Activated CD4-positive, alpha-beta memory T cell treated with anti-CD3 and anti-CD28 coated beads, Interleukin-2, amount 10 ng/mL, durations not matched to agents 7 days and 5 days (primary cell): ENCODE results near the gene RYR3. TPM values are rescaled to one million over a fixed set of nuclear protein-coding genes. Genes with fewer than 3 reads are reported as not detected.
"Not testable (repeated sequence)": the region's sequence is repeated elsewhere in the genome, so short reads cannot be mapped to it uniquely, and the experiment has no call there.

Experiments
- CTCF ChIA-PET: fragments of 350-600 bp; sonication (Branson Sonifier 250); formaldehyde crosslinking; loops from one replicate; lab custom pipeline; 2021; ENCODE audit warnings: antibody characterized with exemption, inconsistent platforms; lab: Charles Lee
- POLR2A ChIA-PET: fragments of 350-600 bp; sonication (Branson Sonifier 250); formaldehyde crosslinking; loops from one replicate; lab custom pipeline; 2021; ENCODE audit warnings: antibody characterized with exemption; lab: Charles Lee
- DNase-seq: peaks from one replicate; pipeline ENCODE4 v3.0.0-alpha.2; 2020
- H3K27ac Mint-ChIP-seq: one replicate; pipeline ENCODE4 v1.8.0; 2021; ENCODE audit warnings: mild to moderate bottlenecking, mixed read lengths
- H3K27me3 Mint-ChIP-seq: one replicate; pipeline ENCODE4 v1.8.0; 2021; ENCODE audit warnings: mixed read lengths
- H3K36me3 Mint-ChIP-seq: one replicate; pipeline ENCODE4 v1.8.0; 2021; ENCODE audit warnings: low read depth, mixed read lengths
- H3K4me1 Mint-ChIP-seq: one replicate; pipeline ENCODE4 v1.8.0; 2021; ENCODE audit warnings: mixed read lengths
- H3K4me3 Mint-ChIP-seq: one replicate; pipeline ENCODE4 v1.8.0; 2021; ENCODE audit warnings: mild to moderate bottlenecking, mixed read lengths
- H3K9me3 Mint-ChIP-seq: one replicate; pipeline ENCODE4 v1.8.0; 2021; ENCODE audit warnings: mixed read lengths
- total RNA-seq, 2 experiments: library from RNA; stranded (reverse); gene quantifications; one replicate each; pipeline ENCODE4 v1.2.3, GENCODE V29; 2021

The RYR3 gene
- total RNA-seq, 2 experiments from 2014 or later = not detected

DNA sequence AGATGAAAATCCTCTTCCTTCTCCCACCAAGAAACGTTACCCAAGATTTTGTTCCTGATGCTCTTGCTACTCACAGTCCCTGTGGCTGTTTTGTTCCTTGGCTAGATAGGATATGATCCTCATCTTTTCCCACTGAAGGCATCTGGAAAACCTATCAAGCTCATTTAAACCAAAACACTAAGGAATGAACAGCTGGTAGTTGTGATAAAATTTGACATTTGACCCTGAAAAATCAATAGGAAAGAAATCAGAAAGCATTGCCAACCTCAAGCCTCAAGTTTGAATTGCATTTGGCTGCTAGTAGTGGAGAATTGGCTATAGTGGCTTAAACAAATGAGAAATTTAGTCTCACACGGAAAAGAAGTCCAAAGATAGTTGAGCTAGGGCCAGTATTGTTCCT lies 486.9 kb downstream of the RYR3 start:
- CTCF ChIA-PET = no interaction called here
- H3K27me3 Mint-ChIP-seq = peaks cover 4% of the 10 kb centered on the region

GRCh38 chr15:33801954-33802353 lies 491.2 kb downstream of the RYR3 start:
- Mint-ChIP-seq H3K9me3 (no peaks in the 10 kb centered on the region), H3K27ac (no peak overlapping the region), H3K36me3 (no peaks in the 10 kb centered on the region), H3K27me3 (peaks cover 6% of the 10 kb centered on the region), H3K4me1 (no peaks in the 10 kb centered on the region), H3K4me3 (no peak overlapping the region)
- DNase-seq = no peak
- ChIA-PET CTCF (no interaction called here), POLR2A (no interaction called here)

More for the DNA sequence above, 486.9 kb downstream of the RYR3 start:
- no peak for DNase-seq
- H3K4me3 Mint-ChIP-seq = no peak overlapping the region
- H3K9me3 Mint-ChIP-seq = no peaks in the 10 kb centered on the region
- no peak overlapping the region for H3K27ac Mint-ChIP-seq
- no peaks in the 10 kb centered on the region for H3K4me1 Mint-ChIP-seq
- no peaks in the 10 kb centered on the region for H3K36me3 Mint-ChIP-seq
- POLR2A ChIA-PET = no interaction called here

DNA sequence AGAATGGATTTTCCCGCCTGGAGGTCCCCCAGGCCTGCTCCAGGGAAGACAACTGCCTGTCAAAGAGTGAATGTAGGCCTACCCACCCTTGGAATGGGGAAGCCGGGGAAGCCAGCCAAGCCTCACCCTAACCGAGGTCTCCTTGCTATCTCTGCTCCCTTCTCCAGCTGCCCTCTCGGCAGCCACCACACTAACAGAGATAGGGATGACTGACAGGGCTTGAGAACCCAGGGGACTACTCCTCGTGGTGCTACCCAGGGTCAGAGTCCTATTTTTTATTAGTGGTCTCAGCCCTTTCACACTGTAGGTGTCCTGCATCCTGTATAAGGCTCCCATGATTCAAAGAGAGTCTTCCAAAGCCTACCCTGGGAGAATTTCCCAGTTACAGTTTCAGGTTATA lies 496.9 kb downstream of the RYR3 start:
- Mint-ChIP-seq H3K36me3 (no peaks in the 10 kb centered on the region), H3K27me3 (peaks cover 2% of the 10 kb centered on the region), H3K4me3 (no peak overlapping the region), H3K4me1 (no peaks in the 10 kb centered on the region), H3K9me3 (no peaks in the 10 kb centered on the region), H3K27ac (no peak overlapping the region)
- no peak for DNase-seq
- ChIA-PET POLR2A (no interaction called here), CTCF (no interaction called here)

GRCh38 chr15:33808720-33809457 lies 498.1 kb downstream of the RYR3 start:
- ChIA-PET CTCF (no interaction called here), POLR2A (no interaction called here)
- no peaks in the 10 kb centered on the region for H3K27me3 Mint-ChIP-seq
- DNase-seq = no peak
- no peak overlapping the region for H3K27ac Mint-ChIP-seq
- no peaks in the 10 kb centered on the region for H3K4me1 Mint-ChIP-seq
- no peaks in the 10 kb centered on the region for H3K9me3 Mint-ChIP-seq
- H3K36me3 Mint-ChIP-seq = no peaks in the 10 kb centered on the region
- no peak overlapping the region for H3K4me3 Mint-ChIP-seq

DNA sequence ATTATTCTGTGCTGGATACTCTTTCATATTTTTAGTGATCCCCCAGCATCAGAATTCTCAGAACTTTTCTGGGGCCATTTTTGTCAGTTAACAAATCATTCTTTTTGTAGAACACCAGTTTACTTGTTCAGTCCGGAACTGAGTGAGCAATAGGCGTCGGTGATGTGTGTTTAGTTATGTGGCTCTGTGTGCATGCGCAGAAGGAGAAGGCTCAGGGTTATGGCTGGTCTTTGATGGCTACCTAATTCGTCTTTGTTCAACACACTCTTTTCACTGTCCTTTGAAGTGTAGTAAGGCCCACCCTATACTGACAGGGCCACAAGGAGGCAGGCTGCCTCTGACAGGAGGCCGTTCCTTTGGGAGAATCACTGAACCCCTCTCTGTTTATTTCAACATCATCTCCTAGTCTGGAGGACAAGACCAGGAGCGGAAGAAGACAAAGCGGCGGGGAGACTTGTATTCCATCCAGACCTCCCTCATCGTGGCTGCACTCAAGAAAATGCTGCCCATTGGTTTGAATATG lies 499.4 kb downstream of the RYR3 start:
- no peak for DNase-seq
- Mint-ChIP-seq H3K4me1 (no peaks in the 10 kb centered on the region), H3K4me3 (no peak overlapping the region), H3K27me3 (no peaks in the 10 kb centered on the region), H3K27ac (no peak overlapping the region), H3K36me3 (no peaks in the 10 kb centered on the region), H3K9me3 (no peaks in the 10 kb centered on the region)
- ChIA-PET POLR2A (no interaction called here), CTCF (no interaction called here)

DNA sequence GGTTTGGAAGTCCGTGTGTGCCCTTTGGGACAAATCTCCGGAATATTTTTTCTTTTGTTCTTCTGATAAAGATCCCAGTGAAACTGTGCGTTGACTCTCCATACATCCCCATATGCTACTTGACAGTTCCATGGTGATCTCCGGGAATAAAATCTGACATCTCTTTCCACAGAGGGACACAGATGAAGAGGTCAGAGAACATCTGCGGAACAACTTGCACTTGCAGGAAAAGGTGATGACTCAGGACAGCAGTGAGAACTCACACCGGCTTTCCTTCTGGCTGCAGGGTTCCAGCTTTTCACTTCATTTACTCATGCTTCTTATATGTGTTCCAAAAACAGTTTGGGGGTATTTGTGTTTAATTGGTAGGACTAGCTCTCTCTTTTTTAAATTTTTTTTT lies 500.0 kb downstream of the RYR3 start:
- no peaks in the 10 kb centered on the region for H3K9me3 Mint-ChIP-seq
- no peaks in the 10 kb centered on the region for H3K4me1 Mint-ChIP-seq

DNA sequence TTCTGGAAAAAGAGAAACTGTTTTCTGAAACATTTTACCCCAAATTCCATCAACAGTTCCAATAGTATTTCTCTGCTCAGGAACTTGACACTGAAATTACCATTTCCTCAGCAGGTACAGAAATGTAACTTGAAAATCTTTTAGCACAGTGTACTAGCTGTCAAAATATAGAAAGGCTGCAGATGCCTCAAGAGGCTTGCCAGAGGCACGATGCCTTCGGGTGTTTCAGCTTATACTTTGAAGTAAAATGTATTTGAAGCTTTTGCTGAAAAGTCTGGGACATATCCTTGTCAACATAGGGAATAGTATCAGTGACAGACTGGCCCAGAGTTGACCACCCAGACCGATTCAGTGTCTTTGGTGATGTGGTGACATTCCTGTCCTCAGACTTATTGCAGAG lies 503.1 kb downstream of the RYR3 start:
- Mint-ChIP-seq H3K4me1 (no peaks in the 10 kb centered on the region), H3K9me3 (no peaks in the 10 kb centered on the region), H3K27ac (no peak overlapping the region), H3K36me3 (no peaks in the 10 kb centered on the region), H3K4me3 (no peak overlapping the region), H3K27me3 (peaks cover 2% of the 10 kb centered on the region)
- DNase-seq = no peak
- ChIA-PET CTCF (interaction anchor here (0.6 kb wide), 1 partner anchor 1108 kb away, joined by 4 read pairs; no protein-coding TSS in a partner anchor), POLR2A (no interaction called here)

More for the DNA sequence above, 500.0 kb downstream of the RYR3 start:
- Mint-ChIP-seq H3K27ac (no peak overlapping the region), H3K4me3 (no peak overlapping the region), H3K36me3 (no peaks in the 10 kb centered on the region), H3K27me3 (no peaks in the 10 kb centered on the region)
- POLR2A ChIA-PET = no interaction called here
- DNase-seq = no peak
- CTCF ChIA-PET = no interaction called here

- H3K4me3 Mint-ChIP-seq, H3K4me1 Mint-ChIP-seq, CTCF ChIA-PET, H3K36me3 Mint-ChIP-seq, H3K27ac Mint-ChIP-seq, DNase-seq, H3K27me3 Mint-ChIP-seq, H3K9me3 Mint-ChIP-seq, POLR2A ChIA-PET: not testable (repeated sequence)
These were observed 508.7 kb downstream of the RYR3 start for GRCh38 chr15:33819499-33819898.

- H3K27ac Mint-ChIP-seq = no peak overlapping the region
- H3K36me3 Mint-ChIP-seq = no peaks in the 10 kb centered on the region
- no peak for DNase-seq
- ChIA-PET CTCF (no interaction called here), POLR2A (no interaction called here)
- H3K9me3 Mint-ChIP-seq = no peaks in the 10 kb centered on the region
- H3K4me1 Mint-ChIP-seq = no peaks in the 10 kb centered on the region
- no peak overlapping the region for H3K4me3 Mint-ChIP-seq
- H3K27me3 Mint-ChIP-seq = peaks cover 6% of the 10 kb centered on the region
These were observed 511.7 kb downstream of the RYR3 start for GRCh38 chr15:33822479-33822878.

GRCh38 chr15:33823119-33823518 lies 512.4 kb downstream of the RYR3 start:
- Mint-ChIP-seq H3K27ac (no peak overlapping the region), H3K4me1 (no peaks in the 10 kb centered on the region), H3K4me3 (no peak overlapping the region), H3K27me3 (peaks cover 4% of the 10 kb centered on the region), H3K36me3 (no peaks in the 10 kb centered on the region), H3K9me3 (no peaks in the 10 kb centered on the region)
- CTCF ChIA-PET = no interaction called here
- POLR2A ChIA-PET = no interaction called here
- DNase-seq = no peak

DNA sequence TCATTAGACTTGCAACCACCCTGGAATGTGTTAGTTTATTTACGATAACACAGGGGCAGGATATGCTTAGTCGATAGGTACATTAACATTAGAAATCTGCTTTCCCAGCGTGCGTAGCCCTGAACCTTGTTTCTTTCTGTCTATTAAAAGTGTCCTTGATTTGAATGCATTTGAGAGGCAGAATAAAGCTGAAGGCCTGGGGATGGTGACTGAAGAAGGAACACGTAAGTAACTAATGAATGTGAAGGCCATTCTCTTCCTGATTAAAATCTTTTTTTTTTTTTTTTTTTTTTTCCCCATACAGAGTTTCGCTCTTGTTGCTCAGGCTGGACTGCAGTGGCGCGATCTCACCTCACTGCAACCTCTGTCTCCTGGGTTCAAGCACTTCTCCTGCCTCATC lies 514.7 kb downstream of the RYR3 start:
- Mint-ChIP-seq H3K27me3 (peaks cover 2% of the 10 kb centered on the region), H3K36me3 (no peaks in the 10 kb centered on the region), H3K4me1 (no peaks in the 10 kb centered on the region), H3K9me3 (no peaks in the 10 kb centered on the region), H3K27ac (no peak overlapping the region), H3K4me3 (no peak overlapping the region)
- POLR2A ChIA-PET = no interaction called here
- CTCF ChIA-PET = no interaction called here
- no peak for DNase-seq

- no peaks in the 10 kb centered on the region for H3K9me3 Mint-ChIP-seq
- peaks cover 2% of the 10 kb centered on the region for H3K27me3 Mint-ChIP-seq
- no peak overlapping the region for H3K4me3 Mint-ChIP-seq
- H3K27ac Mint-ChIP-seq = no peak overlapping the region
- no peaks in the 10 kb centered on the region for H3K36me3 Mint-ChIP-seq
- ChIA-PET CTCF (no interaction called here), POLR2A (no interaction called here)
- H3K4me1 Mint-ChIP-seq = no peaks in the 10 kb centered on the region
- no peak for DNase-seq
These were observed 515.4 kb downstream of the RYR3 start for GRCh38 chr15:33826201-33826600.

DNA sequence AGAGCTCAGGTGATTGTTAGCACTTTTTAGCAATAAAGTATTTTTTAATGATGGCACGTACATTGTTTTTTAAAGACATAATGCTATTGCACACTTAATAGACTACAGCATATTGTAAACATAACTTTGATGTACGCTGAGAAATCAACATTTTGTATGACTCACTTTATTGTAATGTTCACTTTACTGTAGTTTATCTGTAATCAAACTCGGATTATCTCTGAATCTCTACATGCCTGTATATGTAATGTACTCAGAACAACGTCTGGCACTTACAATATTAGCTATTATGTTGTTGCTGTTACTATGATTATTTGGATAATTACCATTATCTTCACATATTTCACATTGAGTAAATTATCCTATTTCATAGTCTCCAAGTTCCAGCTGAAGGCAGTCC lies 519.6 kb downstream of the RYR3 start:
- no peak for DNase-seq
- H3K27ac Mint-ChIP-seq = no peak overlapping the region
- H3K4me1 Mint-ChIP-seq = no peaks in the 10 kb centered on the region
- H3K27me3 Mint-ChIP-seq = no peaks in the 10 kb centered on the region
- no peaks in the 10 kb centered on the region for H3K9me3 Mint-ChIP-seq
- H3K36me3 Mint-ChIP-seq = no peaks in the 10 kb centered on the region
- CTCF ChIA-PET = no interaction called here
- H3K4me3 Mint-ChIP-seq = no peak overlapping the region
- POLR2A ChIA-PET = no interaction called here

GRCh38 chr15:33831646-33832045 lies 520.9 kb downstream of the RYR3 start:
- Mint-ChIP-seq H3K9me3 (no peaks in the 10 kb centered on the region), H3K27me3 (no peaks in the 10 kb centered on the region), H3K27ac (no peak overlapping the region), H3K4me3 (no peak overlapping the region), H3K36me3 (no peaks in the 10 kb centered on the region), H3K4me1 (no peaks in the 10 kb centered on the region)
- ChIA-PET CTCF (no interaction called here), POLR2A (interaction anchor here (0.6 kb wide), 1 partner anchor 38 kb away, joined by 3 read pairs; no protein-coding TSS in a partner anchor)
- no peak for DNase-seq
